SU-DHL-6 (cell line): ENCODE measurements around the gene RSU1.

Experiments
- H2AFZ ChIP-seq: fragments of 200-600 bp; sonication (generic); 2 replicates; pipeline ENCODE4 v1.6.1; 2014; ENCODE audit warnings: low read depth, mild to moderate bottlenecking, moderate library complexity, mixed read lengths, antibody characterized with exemption, low read length; ENCODE audit not compliant: severe bottlenecking
- H3F3A ChIP-seq: fragments of 200-600 bp; shearing (Covaris generic); 2 replicates; pipeline ENCODE4 v1.6.0; 2016; ENCODE audit warnings: antibody characterized with exemption, mild to moderate bottlenecking; ENCODE audit not compliant: insufficient read depth
- H3K27ac ChIP-seq: fragments of 200-600 bp; sonication (generic); 2 replicates; pipeline ENCODE4 v1.5.1; 2016; ENCODE audit warnings: low read depth, mild to moderate bottlenecking, low read length, moderate library complexity, mixed read lengths
- H3K27me3 ChIP-seq: fragments of 200-600 bp; sonication (generic), shearing (Covaris generic); 2 replicates; pipeline ENCODE4 v1.6.0; 2014; ENCODE audit warnings: mild to moderate bottlenecking, low read length
- H3K36me3 ChIP-seq: fragments of 200-600 bp; sonication (generic); 2 replicates; pipeline ENCODE4 v1.6.1; 2014; ENCODE audit warnings: mild to moderate bottlenecking, low read length, mixed read lengths
- H3K4me2 ChIP-seq: fragments of 300-600, 200-600 bp; shearing (Covaris generic), sonication (generic); 2 replicates; pipeline ENCODE4 v1.6.0; 2014; ENCODE audit warnings: low read length, low read depth, mild to moderate bottlenecking; ENCODE audit not compliant: poor library complexity, severe bottlenecking
- H3K4me3 ChIP-seq: fragments of 200-600 bp; sonication (generic); 2 replicates; pipeline ENCODE4 v1.5.1; 2014; ENCODE audit warnings: antibody characterized with exemption, low read length, mild to moderate bottlenecking, mixed read lengths; ENCODE audit not compliant: insufficient read depth, poor library complexity, severe bottlenecking
- H3K79me2 ChIP-seq: fragments of 200-600 bp; sonication (generic); 2 replicates; pipeline ENCODE4 v1.6.1; 2014; ENCODE audit warnings: mild to moderate bottlenecking, low read length, moderate library complexity; ENCODE audit not compliant: insufficient read depth
- H3K9ac ChIP-seq: fragments of 200-600 bp; sonication (generic); 2 replicates; pipeline ENCODE4 v1.7.0; 2014; ENCODE audit warnings: mild to moderate bottlenecking, low read length
- H3K9me2 ChIP-seq: fragments of 200-600 bp; sonication (generic); replicated peaks from 2 replicates; pipeline ENCODE4 v1.6.1; 2014; ENCODE audit warnings: low read length; ENCODE audit not compliant: insufficient read depth
- H3K9me3 ChIP-seq: fragments of 200-600 bp; sonication (generic); 2 replicates; pipeline ENCODE4 v1.6.1; 2014; ENCODE audit warnings: low read length, mixed read lengths; ENCODE audit not compliant: insufficient read depth
- H4K20me1 ChIP-seq: fragments of 200-600 bp; sonication (generic); 2 replicates; pipeline ENCODE4 v1.6.1; 2014; ENCODE audit warnings: low read depth, mild to moderate bottlenecking, antibody characterized with exemption, low read length, moderate library complexity, mixed read lengths
- EZH2phosphoT487 ChIP-seq: fragments of 200-600 bp; sonication (generic), shearing (Covaris generic); conservative IDR thresholded peaks from 2 replicates; pipeline ENCODE4 v1.6.1; 2018; ENCODE audit warnings: mild to moderate bottlenecking, antibody characterized with exemption, low read length, moderate library complexity, mixed read lengths
- TF ChIP-seq, protein P1 (sequence below): fragments of 200-600 bp; sonication (generic); IDR thresholded peaks from one replicate; pipeline ENCODE4 v1.5.1; 2017; ENCODE audit warnings: antibody characterized with exemption, mild to moderate bottlenecking, low read length, moderate library complexity; ENCODE audit not compliant: insufficient read depth, poor library complexity, severe bottlenecking

Gene RSU1

DNA sequence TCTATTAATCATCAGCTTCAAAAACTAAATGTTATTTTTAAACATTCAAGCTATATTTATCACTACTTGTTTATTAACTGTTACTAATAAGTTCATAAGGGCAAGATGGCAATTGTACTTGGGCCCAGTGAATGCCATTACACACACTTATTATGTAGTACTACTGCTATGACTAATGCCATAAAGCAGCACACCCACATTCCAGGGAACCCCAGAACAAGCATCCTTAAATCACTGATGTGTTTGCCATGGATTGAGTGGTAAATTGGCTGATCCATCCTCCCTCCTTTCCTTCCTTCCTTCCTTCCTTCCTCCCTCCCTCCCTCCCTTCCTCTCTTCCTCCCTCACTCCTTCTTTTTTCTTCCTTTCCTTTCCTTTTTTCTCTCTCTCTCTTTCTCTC lies 37.4 kb upstream of the RSU1 start:
- Histone ChIP-seq H3K9me3 (no peaks in the 10 kb centered on the region), H3K9ac (no peak overlapping the region), H3K27me3 (no peaks in the 10 kb centered on the region), H2AFZ (no peak overlapping the region), H3K79me2 (no peaks in the 10 kb centered on the region), H3K36me3 (no peaks in the 10 kb centered on the region), H3K27ac (no peak overlapping the region), H4K20me1 (no peaks in the 10 kb centered on the region), H3K9me2 (no peaks in the 10 kb centered on the region), H3K4me2 (no peak overlapping the region), H3K4me3 (no peak overlapping the region), H3F3A (no peaks in the 10 kb centered on the region)
- TF ChIP-seq EZH2phosphoT487: no peak
- TF ChIP-seq, protein P1, sequence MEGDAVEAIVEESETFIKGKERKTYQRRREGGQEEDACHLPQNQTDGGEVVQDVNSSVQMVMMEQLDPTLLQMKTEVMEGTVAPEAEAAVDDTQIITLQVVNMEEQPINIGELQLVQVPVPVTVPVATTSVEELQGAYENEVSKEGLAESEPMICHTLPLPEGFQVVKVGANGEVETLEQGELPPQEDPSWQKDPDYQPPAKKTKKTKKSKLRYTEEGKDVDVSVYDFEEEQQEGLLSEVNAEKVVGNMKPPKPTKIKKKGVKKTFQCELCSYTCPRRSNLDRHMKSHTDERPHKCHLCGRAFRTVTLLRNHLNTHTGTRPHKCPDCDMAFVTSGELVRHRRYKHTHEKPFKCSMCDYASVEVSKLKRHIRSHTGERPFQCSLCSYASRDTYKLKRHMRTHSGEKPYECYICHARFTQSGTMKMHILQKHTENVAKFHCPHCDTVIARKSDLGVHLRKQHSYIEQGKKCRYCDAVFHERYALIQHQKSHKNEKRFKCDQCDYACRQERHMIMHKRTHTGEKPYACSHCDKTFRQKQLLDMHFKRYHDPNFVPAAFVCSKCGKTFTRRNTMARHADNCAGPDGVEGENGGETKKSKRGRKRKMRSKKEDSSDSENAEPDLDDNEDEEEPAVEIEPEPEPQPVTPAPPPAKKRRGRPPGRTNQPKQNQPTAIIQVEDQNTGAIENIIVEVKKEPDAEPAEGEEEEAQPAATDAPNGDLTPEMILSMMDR: no peak

DNA sequence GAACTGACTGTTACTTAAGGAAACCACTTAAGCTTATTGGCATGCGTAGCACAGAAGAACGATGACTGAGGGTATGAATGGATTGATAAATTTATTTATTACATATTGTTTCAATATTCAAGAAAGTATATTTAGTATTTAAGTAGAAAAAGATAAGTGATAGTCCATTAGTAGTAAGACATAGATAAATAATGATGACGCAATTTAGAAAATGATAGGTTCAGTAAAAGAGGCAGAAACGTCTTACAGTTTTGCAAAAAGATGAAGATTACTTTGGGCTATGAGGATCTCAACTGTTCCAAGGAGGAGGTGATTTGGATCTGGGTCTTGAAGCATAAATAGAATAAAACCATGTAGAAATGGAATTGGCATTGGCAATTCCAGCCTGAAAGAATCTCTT lies 36.6 kb upstream of the RSU1 start:
- Histone ChIP-seq H3K27ac (no peak overlapping the region), H3K79me2 (no peaks in the 10 kb centered on the region), H3F3A (no peaks in the 10 kb centered on the region), H3K9me3 (no peaks in the 10 kb centered on the region), H3K9me2 (no peaks in the 10 kb centered on the region), H3K4me2 (no peak overlapping the region), H3K27me3 (no peaks in the 10 kb centered on the region), H2AFZ (no peak overlapping the region), H3K9ac (no peak overlapping the region), H3K4me3 (no peak overlapping the region), H4K20me1 (no peaks in the 10 kb centered on the region), H3K36me3 (no peaks in the 10 kb centered on the region)
- TF ChIP-seq, protein P1: no peak

GRCh38 chr10:16853201-16853600 lies 36.0 kb upstream of the RSU1 start:
- Histone ChIP-seq H4K20me1 (no peaks in the 10 kb centered on the region), H3K36me3 (no peaks in the 10 kb centered on the region), H3K27me3 (no peaks in the 10 kb centered on the region), H3K79me2 (no peaks in the 10 kb centered on the region), H3K9ac (no peak overlapping the region), H3K9me2 (no peaks in the 10 kb centered on the region), H3F3A (no peaks in the 10 kb centered on the region), H3K27ac (no peak overlapping the region), H2AFZ (no peak overlapping the region), H3K4me2 (no peak overlapping the region), H3K9me3 (no peaks in the 10 kb centered on the region), H3K4me3 (no peak overlapping the region)
- TF ChIP-seq EZH2phosphoT487: no peak

DNA sequence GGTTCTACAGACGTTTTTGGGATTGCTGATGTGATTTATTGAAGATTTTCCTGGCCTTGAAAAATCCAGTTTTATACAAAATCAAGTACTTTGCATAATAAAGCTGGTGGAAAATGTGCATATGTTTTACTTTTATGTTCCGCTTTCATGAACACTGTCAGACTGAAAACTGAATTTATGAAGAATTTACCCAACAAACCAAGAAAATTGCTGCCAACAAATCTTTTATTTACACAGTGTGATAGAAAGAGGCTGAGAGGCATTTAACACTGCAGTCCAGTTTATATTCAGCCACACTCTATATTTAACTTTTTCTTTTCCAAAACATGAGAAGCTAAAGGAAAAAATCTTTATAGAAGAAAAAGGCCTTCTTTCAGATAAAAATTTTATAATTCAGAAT lies 35.4 kb upstream of the RSU1 start:
- no peak overlapping the region for H2AFZ ChIP-seq
- H3F3A ChIP-seq: no peaks in the 10 kb centered on the region
- no peaks in the 10 kb centered on the region for H3K9me3 ChIP-seq
- H3K4me3 ChIP-seq: no peak overlapping the region
- no peaks in the 10 kb centered on the region for H3K79me2 ChIP-seq
- no peaks in the 10 kb centered on the region for H4K20me1 ChIP-seq
- H3K4me2 ChIP-seq: no peak overlapping the region
- H3K9me2 ChIP-seq: no peaks in the 10 kb centered on the region
- H3K27ac ChIP-seq: no peak overlapping the region
- no peaks in the 10 kb centered on the region for H3K27me3 ChIP-seq
- H3K9ac ChIP-seq: no peak overlapping the region
- TF ChIP-seq EZH2phosphoT487: no peak
- TF ChIP-seq, protein P1: no peak
- no peaks in the 10 kb centered on the region for H3K36me3 ChIP-seq
